H1 (cell line): ENCODE results near the gene TCERG1.

Experiments used
- ASH2L ChIP-seq: fragments of 200-600, 300-600 bp; sonication (generic); IDR thresholded peaks from one replicate; pipeline ENCODE4 v1.7.1; 2017; ENCODE audit warnings: low read length
- CTCF ChIP-seq, 3 experiments: IDR thresholded peaks; 1 replicate in 2 of 3; 2 replicates in 1 of 3; pipeline versions ENCODE4 v1.5.1 to v1.6.1; 2011; ENCODE audit warnings: low read length in 3 of 3, mild to moderate bottlenecking in 3 of 3, inconsistent platforms in 2 of 3, low read depth in 1 of 3, moderate library complexity in 1 of 3; ENCODE audit not compliant: insufficient read depth in 1 of 3; ENCODE audit errors: control extremely low read depth in 1 of 3

- TF ChIP-seq CTCF (IDR thresholded peaks at IDR 0.05; ENCODE audit: control extremely low read depth in 1 of 3, insufficient read depth in 1 of 3, low read depth in 1 of 3, low read length in 3 of 3) (peak in 2 of 3 experiments; percentile 25 to 44; a peak in 2 of 4 replicates), ASH2L (no peak)
These were observed 44.2 kb upstream of the TCERG1 start for GRCh38 chr5:146402949-146403348.
